Panc1 (cell line): Measurements from ENCODE around the gene QARS1. TPM values are rescaled to one million over a fixed set of nuclear protein-coding genes. Genes with fewer than 3 reads are reported as not detected.

ENCODE experiments used
- ATAC-seq: fragments of 200-7000 bp; cut with Tn5 transposase; 2 replicates; pipeline ENCODE4 v1.9.1; 2020; ENCODE audit warnings: mild to moderate bottlenecking, moderate library complexity
- BruUV-seq: library from RNA; stranded (reverse); fragments of 400-500 nt; replicated peaks from 2 replicates; lab custom pipeline; 2021; lab: Mats Ljungman, UMichigan
- CTCF ChIA-PET: fragments of 300-600 bp; sonication (Branson Sonifier 250); formaldehyde crosslinking; loops from one replicate; lab custom pipeline; 2022; ENCODE audit warnings: antibody characterized with exemption; lab: Charles Lee
- POLR2A ChIA-PET: fragments of 300-600 bp; sonication (Branson Sonifier 250); formaldehyde crosslinking; loops from one replicate; lab custom pipeline; 2022; ENCODE audit warnings: antibody characterized with exemption; lab: Charles Lee
- DNase-seq: peaks from one replicate; pipeline ENCODE4 v3.0.0-alpha.2; 2010; ENCODE audit warnings: low read depth, low spot score
- H3K27ac ChIP-seq: 2 replicates; pipeline ENCODE4 v1.5.1; 2011; ENCODE audit warnings: mild to moderate bottlenecking, low read length, inconsistent platforms
- H3K27me3 ChIP-seq: fragments of 200-500 bp; sonication (Bioruptor generic); 2 replicates; pipeline ENCODE4 v1.6.0; 2014; ENCODE audit warnings: low read length, inconsistent platforms; ENCODE audit not compliant: control insufficient read depth, insufficient read depth
- H3K36me3 ChIP-seq: fragments of 200-500 bp; sonication (Bioruptor generic); 2 replicates; pipeline ENCODE4 v1.5.1; 2014; ENCODE audit warnings: inconsistent platforms, mild to moderate bottlenecking, low read length, moderate library complexity; ENCODE audit not compliant: control insufficient read depth, insufficient read depth
- H3K4me1 ChIP-seq: 2 replicates; pipeline ENCODE4 v1.5.1; 2011; ENCODE audit warnings: inconsistent platforms, mild to moderate bottlenecking, low read length, moderate library complexity; ENCODE audit not compliant: control insufficient read depth, insufficient read depth
- H3K4me3 ChIP-seq, 2 experiments: 2 replicates each; pipeline ENCODE4 v1.5.1; 2011 to 2012; ENCODE audit warnings: low read depth in 2 of 2, low read length in 2 of 2, mild to moderate bottlenecking in 2 of 2, inconsistent platforms in 1 of 2, moderate library complexity in 1 of 2
- H3K9me3 ChIP-seq: fragments of 200-500 bp; sonication (Bioruptor generic); 2 replicates; pipeline ENCODE4 v1.5.1; 2014; ENCODE audit warnings: low read depth, mild to moderate bottlenecking, inconsistent platforms, low read length, moderate library complexity; ENCODE audit not compliant: control insufficient read depth, insufficient read depth
- CTCF ChIP-seq: fragments of 450-650 bp; IDR thresholded peaks from 2 replicates; pipeline ENCODE4 v1.5.1; 2017; ENCODE audit warnings: mild to moderate bottlenecking
- POLR2AphosphoS5 ChIP-seq: IDR thresholded peaks from 2 replicates; pipeline ENCODE4 v1.6.1; 2012; ENCODE audit warnings: mild to moderate bottlenecking, low read depth, low read length, moderate library complexity
- REST ChIP-seq, 2 experiments: IDR thresholded peaks; 2 replicates each; pipeline ENCODE4 v1.6.1; 2011 to 2012; ENCODE audit warnings: low read depth in 2 of 2, control low read depth in 1 of 2, low read length in 1 of 2, mild to moderate bottlenecking in 1 of 2, moderate library complexity in 1 of 2; ENCODE audit not compliant: insufficient read depth in 1 of 2
- SIN3A ChIP-seq: IDR thresholded peaks from 2 replicates; pipeline ENCODE4 v1.6.1; 2012; ENCODE audit warnings: low read depth, mild to moderate bottlenecking, low read length, moderate library complexity, borderline replicate concordance; ENCODE audit not compliant: insufficient read depth
- TCF7L2 ChIP-seq: IDR thresholded peaks from 2 replicates; pipeline ENCODE4 v1.6.1; 2011; ENCODE audit warnings: mild to moderate bottlenecking, low read depth, low read length, inconsistent platforms
- in situ Hi-C: cut with HindIII; loops from 2 replicates; pipeline ENCODE4 v1.10.0; 2016; ENCODE audit warnings: low sequenced_read_pairs, low pct_unique_long_range_greater_than_20kb
- intact Hi-C: fragments of 100-400 bp; cut with micrococcal nuclease; formaldehyde crosslinking; loops from one replicate; pipeline ENCODE4 v1.10.0; 2022; ENCODE audit not compliant: unreplicated experiment
- total RNA-seq: library from RNA; stranded (reverse); gene quantifications from one replicate; pipeline ENCODE4 v1.2.1, GENCODE V29; 2021; ENCODE audit not compliant: unreplicated experiment

Gene QARS1
- total RNA-seq, 1 experiment from 2014 or later, result 186 TPM

DNA sequence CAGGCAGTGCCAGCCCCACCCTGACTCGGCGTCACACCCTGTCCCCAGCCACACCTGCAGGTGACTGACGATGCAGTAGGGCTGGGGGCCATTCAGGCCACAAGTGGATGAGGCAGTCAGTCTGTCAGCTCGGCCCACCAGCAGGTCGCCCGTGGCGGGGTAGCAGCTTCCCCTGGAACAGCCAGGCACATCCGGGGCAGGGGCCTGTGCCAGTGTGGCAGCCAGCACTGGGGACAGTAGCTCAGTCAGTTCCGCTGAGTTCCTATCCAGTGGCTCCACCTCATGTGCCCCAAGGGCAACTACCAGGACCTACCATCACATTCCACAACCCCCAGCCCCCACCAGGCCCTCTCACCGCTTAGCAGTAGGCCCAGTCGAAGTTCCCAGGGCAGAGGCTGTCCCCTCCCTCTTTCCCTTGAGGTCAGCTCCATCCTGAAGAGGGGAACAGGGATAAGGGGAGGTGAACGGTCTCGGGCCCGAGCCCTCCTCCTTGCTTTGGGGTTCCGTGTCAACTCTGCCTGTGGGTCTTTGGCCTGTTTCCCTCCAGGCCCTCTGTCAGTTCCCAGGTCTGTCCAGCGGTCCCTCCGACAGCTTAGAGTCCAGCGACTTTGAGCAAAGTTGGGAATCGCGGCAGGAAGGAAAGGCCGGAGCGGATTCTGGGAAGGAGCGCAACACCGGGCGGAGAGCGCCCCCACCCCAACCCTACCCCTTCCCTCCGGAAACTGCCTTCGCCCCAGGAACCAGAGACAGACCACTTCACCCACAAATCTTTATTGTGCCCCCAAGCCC is 28.1 kb upstream of the QARS1 start, which contains the start of gene LAMB2:
TSS of gene LAMB2 (minus strand) at position 614 of the 789 bp plus-strand sequence. CDS start at position 431, 183 bp downstream.
- Histone ChIP-seq H3K4me1 (peaks cover 12% of the 10 kb centered on the region), H3K27ac (peak within 1 kb of the TSS; percentile 91), H3K4me3 (peak within 1 kb of the TSS; percentile 71 to 89), H3K27me3 (no peaks in the 10 kb centered on the region), H3K9me3 (no peaks in the 10 kb centered on the region), H3K36me3 (no peaks in the 10 kb centered on the region; the same call in 1 of the 2 replicates)
- peak; percentile 79 for ATAC-seq
- DNase-seq, result no peak
- ChIA-PET POLR2A (interaction anchor here (0.6 to 0.8 kb wide), 2 partner anchors 38 to 131 kb away, joined by 3 to 4 read pairs; no protein-coding TSS in a partner anchor), CTCF (interaction anchor here (0.7 to 1.2 kb wide), 3 partner anchors 26 to 221 kb away, joined by 3 to 4 read pairs (median 3); partner anchors contain the start of gene QRICH1)
- intact Hi-C loops (no loop called here), in situ Hi-C loops (no loop called here)
- no peak for TF ChIP-seq REST (IDR thresholded peaks at IDR 0.05; ENCODE audit: insufficient read depth in 1 of 2, low read depth in 2 of 2, low read length in 1 of 2)
- 0 out of 2 replicates have a peak, but pooled peaks have one; percentile 43 for TF ChIP-seq SIN3A
- no peak; the same call in 1 of the 2 replicates for TF ChIP-seq CTCF
- peak; percentile 38; the same call in 1 of the 2 replicates for TF ChIP-seq POLR2AphosphoS5
- BruUV-seq, result TSS peak; percentile 96

DNA sequence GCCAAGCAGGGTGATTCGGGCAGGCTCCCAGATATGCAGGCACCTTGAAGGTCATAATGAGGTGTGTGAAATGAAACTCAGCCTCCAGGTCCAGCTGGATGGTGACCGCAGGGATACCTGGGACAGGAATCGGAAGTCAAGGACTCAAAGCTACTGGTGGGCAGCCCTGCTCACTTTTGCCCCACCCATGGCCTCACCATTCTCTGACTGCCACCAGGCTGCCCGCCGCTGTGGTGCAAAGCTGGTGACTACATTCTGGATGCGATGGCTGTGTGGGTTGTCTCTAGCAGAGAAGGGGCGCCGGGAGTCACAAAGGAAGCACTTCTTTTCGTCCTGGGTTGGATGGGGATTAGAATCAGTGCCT is 27.5 kb upstream of the QARS1 start:
- ChIA-PET CTCF (interaction anchor here (1.2 kb wide), 1 partner anchor 38 kb away, joined by 4 read pairs; the partner anchor contains the start of gene QRICH1), POLR2A (interaction anchor here (0.8 kb wide), 1 partner anchor 37 kb away, joined by 3 read pairs; no protein-coding TSS in a partner anchor)
- in situ Hi-C loops (no loop called here), intact Hi-C loops (no loop called here)
- Histone ChIP-seq H3K27ac (peak overlapping the region; percentile 91), H3K9me3 (no peaks in the 10 kb centered on the region), H3K27me3 (no peaks in the 10 kb centered on the region), H3K4me3 (peak overlapping the region; percentile 71 to 89), H3K4me1 (peaks cover 12% of the 10 kb centered on the region), H3K36me3 (no peaks in the 10 kb centered on the region; the same call in 1 of the 2 replicates)
- TF ChIP-seq CTCF (no peak), POLR2AphosphoS5 (no peak), TCF7L2 (no peak), REST (IDR thresholded peaks at IDR 0.05; ENCODE audit: insufficient read depth in 1 of 2, low read depth in 2 of 2, low read length in 1 of 2) (no peak), SIN3A (no peak)
- no TSS peak for BruUV-seq
- ATAC-seq (no peak), DNase-seq (no peak)
